H1 (cell line): ENCODE results near the gene EML1.

Source experiments
- ATF3 ChIP-seq: IDR thresholded peaks from 2 replicates; pipeline ENCODE4 v1.6.1; 2011; ENCODE audit warnings: low read depth, mild to moderate bottlenecking, low read length; ENCODE audit not compliant: insufficient read depth
- CTCF ChIP-seq, 3 experiments: IDR thresholded peaks; 1 replicate in 2 of 3; 2 replicates in 1 of 3; pipeline versions ENCODE4 v1.5.1 to v1.6.1; 2011; ENCODE audit warnings: low read length in 3 of 3, mild to moderate bottlenecking in 3 of 3, inconsistent platforms in 2 of 3, low read depth in 1 of 3, moderate library complexity in 1 of 3; ENCODE audit not compliant: insufficient read depth in 1 of 3; ENCODE audit errors: control extremely low read depth in 1 of 3
- GABPA ChIP-seq: IDR thresholded peaks from 2 replicates; pipeline ENCODE4 v1.6.1; 2011; ENCODE audit warnings: mild to moderate bottlenecking, low read length, moderate library complexity, borderline replicate concordance; ENCODE audit not compliant: insufficient read depth
- JUND ChIP-seq: IDR thresholded peaks from 2 replicates; pipeline ENCODE4 v1.6.1; 2011; ENCODE audit warnings: mild to moderate bottlenecking, improper control_type of control experiment, low read length
- MAX ChIP-seq: IDR thresholded peaks from 2 replicates; pipeline ENCODE4 v1.6.1; 2012; ENCODE audit warnings: inconsistent platforms
- POLR2A ChIP-seq, 2 experiments: IDR thresholded peaks; 1 replicate in 1 of 2; 2 replicates in 1 of 2; pipeline ENCODE4 v1.6.1; 2011; ENCODE audit warnings: low read depth in 2 of 2, low read length in 2 of 2, mild to moderate bottlenecking in 2 of 2; ENCODE audit errors: control extremely low read depth in 1 of 2
- RAD21 ChIP-seq, 2 experiments: IDR thresholded peaks in 1 of 2; conservative IDR thresholded peaks in 1 of 2; 2 replicates each; pipeline ENCODE4 v1.6.1; 2011; ENCODE audit warnings: low read depth in 2 of 2, low read length in 2 of 2, improper control_type of control experiment in 1 of 2, inconsistent platforms in 1 of 2, mild to moderate bottlenecking in 1 of 2, moderate library complexity in 1 of 2
- RBBP5 ChIP-seq: IDR thresholded peaks from 2 replicates; pipeline ENCODE4 v1.7.1; 2012; ENCODE audit warnings: low read depth, mild to moderate bottlenecking, inconsistent platforms, low read length, moderate library complexity, borderline replicate concordance
- SP1 ChIP-seq: IDR thresholded peaks from 2 replicates; pipeline ENCODE4 v1.6.1; 2011; ENCODE audit warnings: low read depth, low read length
- SUZ12 ChIP-seq: fragments of 200-600 bp; sonication (generic); IDR thresholded peaks from 2 replicates; pipeline ENCODE4 v1.6.1; 2012; ENCODE audit warnings: mild to moderate bottlenecking, inconsistent platforms, low read length, moderate library complexity, mixed read lengths
- YY1 ChIP-seq: IDR thresholded peaks from 2 replicates; pipeline ENCODE4 v1.6.1; 2011; ENCODE audit warnings: low read depth, mild to moderate bottlenecking, low read length
- TF ChIP-seq, protein P1 (sequence below): IDR thresholded peaks from 2 replicates; pipeline ENCODE4 v1.6.1; 2011; ENCODE audit warnings: low read length, improper control_type of control experiment

DNA sequence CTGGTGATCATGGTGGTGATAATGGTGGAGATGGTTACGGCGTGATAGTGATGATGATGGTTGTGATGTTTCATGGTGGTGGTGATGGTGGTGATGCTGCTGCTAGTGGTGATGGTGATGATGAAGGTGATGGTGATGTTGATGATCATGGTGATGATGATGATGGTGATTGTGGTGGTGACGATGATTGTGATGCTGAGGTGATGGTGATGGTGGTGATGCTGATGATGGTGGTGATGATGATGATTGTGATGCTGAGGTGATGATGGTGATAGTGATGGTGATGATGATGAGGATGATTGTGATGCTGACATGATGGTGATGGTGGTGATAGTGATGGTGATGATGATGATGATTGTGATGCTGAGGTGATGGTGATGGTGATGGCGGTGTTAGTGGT lies 158.8 kb downstream of the EML1 start:
- no peak for TF ChIP-seq SP1
- TF ChIP-seq MAX = no peak
- no peak for TF ChIP-seq SUZ12
- TF ChIP-seq, protein P1, sequence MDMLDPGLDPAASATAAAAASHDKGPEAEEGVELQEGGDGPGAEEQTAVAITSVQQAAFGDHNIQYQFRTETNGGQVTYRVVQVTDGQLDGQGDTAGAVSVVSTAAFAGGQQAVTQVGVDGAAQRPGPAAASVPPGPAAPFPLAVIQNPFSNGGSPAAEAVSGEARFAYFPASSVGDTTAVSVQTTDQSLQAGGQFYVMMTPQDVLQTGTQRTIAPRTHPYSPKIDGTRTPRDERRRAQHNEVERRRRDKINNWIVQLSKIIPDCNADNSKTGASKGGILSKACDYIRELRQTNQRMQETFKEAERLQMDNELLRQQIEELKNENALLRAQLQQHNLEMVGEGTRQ = no peak
- TF ChIP-seq CTCF (IDR thresholded peaks at IDR 0.05; ENCODE audit: control extremely low read depth in 1 of 3, insufficient read depth in 1 of 3, low read depth in 1 of 3, low read length in 3 of 3) = no peak
- TF ChIP-seq YY1 = no peak
- no peak for TF ChIP-seq POLR2A (IDR thresholded peaks at IDR 0.05; ENCODE audit: control extremely low read depth in 1 of 2, low read depth in 2 of 2, low read length in 2 of 2)
- TF ChIP-seq JUND = no peak
- no peak for TF ChIP-seq RBBP5
- no peak for TF ChIP-seq ATF3
- TF ChIP-seq RAD21 (IDR thresholded peaks at IDR 0.05 in 1 of 2, conservative IDR thresholded peaks at IDR 0.05 in 1 of 2; ENCODE audit: low read depth in 2 of 2, low read length in 2 of 2) = no peak
- TF ChIP-seq GABPA = no peak
